HL-60 (cell line): Measurements from ENCODE around the gene COL5A3.

ENCODE experiments used
- DNase-seq, 2 experiments: peaks; one replicate each; pipeline ENCODE4 v3.0.0-alpha.2; 2010 to 2020; ENCODE audit warnings: low read depth in 1 of 2, low spot score in 1 of 2
- H3K27ac ChIP-seq: fragments of 250-450 bp; sonication (Bioruptor Pico); replicated peaks from 2 replicates; pipeline ENCODE4 v1.5.1; 2020; ENCODE audit warnings: mild to moderate bottlenecking, moderate library complexity
- H3K27me3 ChIP-seq: fragments of 250-450 bp; sonication (Bioruptor Pico); 2 replicates; pipeline ENCODE4 v1.5.1; 2021; ENCODE audit warnings: mild to moderate bottlenecking, moderate library complexity; ENCODE audit not compliant: insufficient read depth, poor library complexity, severe bottlenecking
- H3K4me3 ChIP-seq: replicated peaks from 2 replicates; pipeline ENCODE4 v1.5.1; 2011; ENCODE audit warnings: mild to moderate bottlenecking, control low read depth, low read length; ENCODE audit not compliant: insufficient read depth
- CTCF ChIP-seq: IDR thresholded peaks from one replicate; pipeline ENCODE4 v1.5.1; 2011; ENCODE audit warnings: low read length, control low read depth, inconsistent platforms; ENCODE audit not compliant: insufficient read depth
- GABPA ChIP-seq: IDR thresholded peaks from 2 replicates; pipeline ENCODE4 v1.6.1; 2012; ENCODE audit warnings: low read depth
- POLR2AphosphoS5 ChIP-seq: IDR thresholded peaks from 2 replicates; pipeline ENCODE4 v1.6.1; 2012; ENCODE audit warnings: low read depth
- REST ChIP-seq: IDR thresholded peaks from 2 replicates; pipeline ENCODE4 v1.6.1; 2012; ENCODE audit warnings: low read depth; ENCODE audit not compliant: insufficient replicate concordance
- SPI1 ChIP-seq: IDR thresholded peaks from 2 replicates; pipeline ENCODE4 v1.6.1; 2012; ENCODE audit warnings: low read depth, mild to moderate bottlenecking, borderline replicate concordance

Gene COL5A3

GRCh38 chr19:10021446-10021845 is 11.1 kb upstream of the COL5A3 start:
- H3K27ac ChIP-seq = no peak overlapping the region
- no peak for TF ChIP-seq GABPA
- TF ChIP-seq SPI1 = no peak
- TF ChIP-seq CTCF = no peak
- no peak for TF ChIP-seq POLR2AphosphoS5
- TF ChIP-seq REST = no peak
- peaks cover 2% of the 10 kb centered on the region for H3K27me3 ChIP-seq
- no peak overlapping the region for H3K4me3 ChIP-seq
- no peak for DNase-seq

GRCh38 chr19:10020851-10021250 is 10.5 kb upstream of the COL5A3 start:
- H3K27ac ChIP-seq = no peak overlapping the region
- no peak overlapping the region for H3K4me3 ChIP-seq
- H3K27me3 ChIP-seq = peaks cover 2% of the 10 kb centered on the region
- no peak for TF ChIP-seq GABPA
- TF ChIP-seq REST = no peak
- no peak for TF ChIP-seq POLR2AphosphoS5
- TF ChIP-seq CTCF = no peak
- no peak for TF ChIP-seq SPI1
- no peak for DNase-seq

GRCh38 chr19:10019246-10019645 is 8.9 kb upstream of the COL5A3 start:
- no peak overlapping the region for H3K27ac ChIP-seq
- TF ChIP-seq REST = no peak
- TF ChIP-seq POLR2AphosphoS5 = no peak
- no peak for TF ChIP-seq CTCF
- DNase-seq = no peak

More at GRCh38 chr19:10019246-10019645, 8.9 kb upstream of the COL5A3 start:
- H3K27me3 ChIP-seq = peaks cover 1% of the 10 kb centered on the region
- H3K4me3 ChIP-seq = no peak overlapping the region
